GM12892 (cell line): Measurements from ENCODE around the gene ZP4. TPM values are rescaled to one million over a fixed set of nuclear protein-coding genes. Genes with fewer than 3 reads are reported as not detected.

Experiments
- DNase-seq: peaks from one replicate; pipeline ENCODE4 v3.0.0; 2011; ENCODE audit not compliant: insufficient read length
- FAIRE-seq: peaks from 2 replicates; lab custom pipeline; 2011; peaks lifted over from hg19 to GRCh38; lab: Jason Lieb, UNC
- POLR2A ChIP-seq: IDR thresholded peaks from 2 replicates; pipeline ENCODE4 v1.6.1; 2011; ENCODE audit warnings: low read depth, low read length, control low read depth
- POLR2AphosphoS5 ChIP-seq: IDR thresholded peaks from 2 replicates; pipeline ENCODE4 v1.6.1; 2011; ENCODE audit warnings: low read depth, low read length, control low read depth
- TAF1 ChIP-seq: IDR thresholded peaks from 2 replicates; pipeline ENCODE4 v1.6.1; 2011; ENCODE audit warnings: low read depth, mild to moderate bottlenecking, control low read depth, low read length, borderline replicate concordance
- polyA plus RNA-seq: library from polyadenylated mRNA; unstranded; fragments of >200 nt; gene quantifications from one replicate; pipeline ENCODE4 v1.2.1, GENCODE V29; 2012; ENCODE audit warnings: missing spikeins, inconsistent platforms; ENCODE audit not compliant: missing spikeins

The ZP4 gene, protein sequence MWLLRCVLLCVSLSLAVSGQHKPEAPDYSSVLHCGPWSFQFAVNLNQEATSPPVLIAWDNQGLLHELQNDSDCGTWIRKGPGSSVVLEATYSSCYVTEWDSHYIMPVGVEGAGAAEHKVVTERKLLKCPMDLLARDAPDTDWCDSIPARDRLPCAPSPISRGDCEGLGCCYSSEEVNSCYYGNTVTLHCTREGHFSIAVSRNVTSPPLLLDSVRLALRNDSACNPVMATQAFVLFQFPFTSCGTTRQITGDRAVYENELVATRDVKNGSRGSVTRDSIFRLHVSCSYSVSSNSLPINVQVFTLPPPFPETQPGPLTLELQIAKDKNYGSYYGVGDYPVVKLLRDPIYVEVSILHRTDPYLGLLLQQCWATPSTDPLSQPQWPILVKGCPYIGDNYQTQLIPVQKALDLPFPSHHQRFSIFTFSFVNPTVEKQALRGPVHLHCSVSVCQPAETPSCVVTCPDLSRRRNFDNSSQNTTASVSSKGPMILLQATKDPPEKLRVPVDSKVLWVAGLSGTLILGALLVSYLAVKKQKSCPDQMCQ
- polyA plus RNA-seq: not detected

- no peak for TF ChIP-seq POLR2AphosphoS5
- no peak for TF ChIP-seq TAF1
- no peak for DNase-seq
- FAIRE-seq: no peak
These were observed at the start of gene ZP4 for GRCh38 chr1:237890822-237891221. ZP4 (minus strand) TSS chr1:237890922; CDS start chr1:237890635, 287 bp downstream.

DNA sequence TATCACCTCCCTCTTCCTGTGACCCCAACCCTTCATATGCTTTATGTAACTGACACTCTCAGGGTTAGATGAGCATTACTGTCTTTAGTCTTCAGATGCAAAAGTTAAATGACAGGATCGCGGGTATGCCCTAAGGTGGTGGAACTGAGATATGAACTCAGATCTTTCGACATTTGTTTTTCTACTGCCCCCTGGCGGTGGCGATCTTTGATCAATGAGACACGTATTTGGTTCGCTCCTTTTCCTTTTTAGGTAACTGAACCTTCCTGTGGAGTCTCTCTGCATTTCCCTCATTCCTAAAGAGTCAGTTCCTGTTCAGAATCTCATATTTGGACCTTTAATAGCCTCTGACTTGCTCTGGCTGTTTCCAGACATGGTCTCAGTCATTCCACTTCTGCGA is 47.8 kb upstream of the ZP4 start:
- FAIRE-seq (no peak), DNase-seq (no peak)
- TF ChIP-seq POLR2A: no peak
- no peak for TF ChIP-seq TAF1
- no peak for TF ChIP-seq POLR2AphosphoS5

- FAIRE-seq (no peak), DNase-seq (no peak)
- TF ChIP-seq POLR2A (no peak), TAF1 (no peak), POLR2AphosphoS5 (no peak)
These were observed 47.3 kb upstream of the ZP4 start for GRCh38 chr1:237938068-237938467.

DNA sequence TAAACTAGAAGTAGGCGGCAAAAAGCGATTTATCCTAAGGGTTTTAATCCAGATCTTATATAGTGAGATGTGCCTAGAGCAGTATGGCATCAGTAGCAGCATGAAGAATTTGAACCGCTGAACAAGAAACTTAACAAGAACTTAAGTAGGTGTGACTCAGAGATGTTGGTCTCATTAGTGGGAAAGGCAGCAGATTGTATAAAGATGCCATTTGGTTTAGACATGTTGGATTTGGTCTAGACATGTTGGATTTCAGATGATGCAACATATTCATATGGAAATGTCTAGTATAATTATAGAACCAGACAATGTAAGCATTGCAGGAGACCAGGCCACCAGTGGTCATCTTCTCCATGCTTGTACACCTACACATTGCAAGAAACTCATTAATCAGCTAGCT is 42.1 kb upstream of the ZP4 start:
- DNase-seq (no peak), FAIRE-seq (no peak)
- no peak for TF ChIP-seq TAF1
- no peak for TF ChIP-seq POLR2A
- TF ChIP-seq POLR2AphosphoS5: no peak

- no peak for TF ChIP-seq POLR2A
- no peak for TF ChIP-seq TAF1
- TF ChIP-seq POLR2AphosphoS5: no peak
- no peak for FAIRE-seq
- no peak for DNase-seq
These were observed 40.9 kb upstream of the ZP4 start for GRCh38 chr1:237931581-237931980.

DNA sequence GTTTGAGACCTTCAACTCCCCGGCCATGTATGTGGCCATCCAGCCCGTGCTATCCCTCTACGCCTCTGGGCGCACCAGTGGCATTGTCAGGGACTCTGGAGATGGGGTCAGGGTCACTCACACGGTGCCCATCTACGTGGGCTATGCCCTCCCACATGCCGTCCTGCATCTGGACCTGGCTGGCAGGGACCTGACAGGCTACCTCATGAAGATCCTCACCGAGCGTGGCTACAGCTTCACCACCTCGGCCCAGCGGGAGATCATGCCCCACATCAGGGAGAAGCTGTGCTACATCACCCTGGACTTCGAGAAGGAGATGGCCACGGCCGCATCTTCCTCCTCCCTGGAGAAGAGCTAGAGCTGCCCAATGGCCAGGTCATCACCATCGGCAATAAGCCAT is 36.5 kb upstream of the ZP4 start:
- DNase-seq (no peak), FAIRE-seq (no peak)
- TF ChIP-seq POLR2AphosphoS5 (no peak), POLR2A (no peak), TAF1 (no peak)

DNA sequence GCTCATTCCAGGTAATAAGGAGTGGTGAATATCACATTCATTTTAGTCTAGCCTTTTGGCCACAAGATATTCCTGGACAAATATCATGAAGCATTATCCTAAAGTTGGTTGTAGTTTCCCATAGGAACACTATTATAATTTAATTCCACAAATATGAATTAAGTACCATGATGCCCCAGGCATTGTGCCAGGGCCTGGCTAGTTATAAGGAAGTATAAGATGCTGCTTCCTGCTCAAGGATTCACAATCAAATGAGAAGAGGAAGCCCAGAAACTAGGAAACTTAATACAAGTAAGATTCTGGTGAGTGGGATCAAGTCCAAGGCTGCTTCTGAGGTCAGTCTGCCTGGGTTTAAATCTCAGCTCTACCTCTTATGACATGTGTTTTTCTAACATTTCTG is 30.6 kb upstream of the ZP4 start:
- TF ChIP-seq POLR2A (no peak), TAF1 (no peak), POLR2AphosphoS5 (no peak)
- FAIRE-seq (no peak), DNase-seq (no peak)

- no peak for FAIRE-seq
- TF ChIP-seq POLR2AphosphoS5 (no peak), POLR2A (no peak), TAF1 (no peak)
- no peak for DNase-seq
These were observed 22.6 kb upstream of the ZP4 start for GRCh38 chr1:237913345-237913744.

DNA sequence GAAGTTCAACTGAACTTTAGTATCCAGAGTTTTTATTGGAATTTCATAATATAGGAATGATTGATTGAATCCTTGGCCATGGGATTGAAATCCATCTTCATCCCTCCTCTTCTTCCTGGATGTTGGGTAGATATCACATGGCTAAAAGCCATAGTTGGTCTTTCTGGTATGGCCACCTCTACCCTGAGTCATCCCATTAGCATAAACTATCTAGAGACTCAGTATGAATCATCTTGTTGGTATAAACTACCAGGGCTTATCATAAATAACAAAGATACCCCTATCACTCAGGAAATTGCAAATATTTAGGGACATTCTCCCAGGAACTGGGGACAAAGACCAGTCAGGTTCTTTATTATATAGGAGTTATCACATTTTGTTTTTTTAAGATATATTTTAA is 21.2 kb upstream of the ZP4 start:
- no peak for FAIRE-seq
- no peak for DNase-seq
- no peak for TF ChIP-seq TAF1

GRCh38 chr1:237910834-237911233 is 20.1 kb upstream of the ZP4 start:
- no peak for TF ChIP-seq POLR2AphosphoS5
- TF ChIP-seq TAF1: no peak
- no peak for TF ChIP-seq POLR2A
- DNase-seq (no peak), FAIRE-seq (no peak)

- TF ChIP-seq TAF1 (no peak), POLR2A (no peak), POLR2AphosphoS5 (no peak)
- FAIRE-seq: no peak
These were observed 13.2 kb upstream of the ZP4 start for GRCh38 chr1:237903961-237904360.

GRCh38 chr1:237902960-237903743 is 12.4 kb upstream of the ZP4 start:
- no peak for DNase-seq
- no peak for FAIRE-seq
- TF ChIP-seq POLR2AphosphoS5 (no peak), POLR2A (no peak), TAF1 (no peak)

More at GRCh38 chr1:237903961-237904360, 13.2 kb upstream of the ZP4 start:
- DNase-seq: no peak
